SU-DHL-6 (cell line): Measurements from ENCODE around the gene COL20A1.

Experiments
- EZH2phosphoT487 ChIP-seq: fragments of 200-600 bp; sonication (generic), shearing (Covaris generic); conservative IDR thresholded peaks from 2 replicates; pipeline ENCODE4 v1.6.1; 2018; ENCODE audit warnings: mild to moderate bottlenecking, antibody characterized with exemption, low read length, moderate library complexity, mixed read lengths
- TF ChIP-seq, protein P1 (sequence below): fragments of 200-600 bp; sonication (generic); IDR thresholded peaks from one replicate; pipeline ENCODE4 v1.5.1; 2017; ENCODE audit warnings: antibody characterized with exemption, mild to moderate bottlenecking, low read length, moderate library complexity; ENCODE audit not compliant: insufficient read depth, poor library complexity, severe bottlenecking

DNA sequence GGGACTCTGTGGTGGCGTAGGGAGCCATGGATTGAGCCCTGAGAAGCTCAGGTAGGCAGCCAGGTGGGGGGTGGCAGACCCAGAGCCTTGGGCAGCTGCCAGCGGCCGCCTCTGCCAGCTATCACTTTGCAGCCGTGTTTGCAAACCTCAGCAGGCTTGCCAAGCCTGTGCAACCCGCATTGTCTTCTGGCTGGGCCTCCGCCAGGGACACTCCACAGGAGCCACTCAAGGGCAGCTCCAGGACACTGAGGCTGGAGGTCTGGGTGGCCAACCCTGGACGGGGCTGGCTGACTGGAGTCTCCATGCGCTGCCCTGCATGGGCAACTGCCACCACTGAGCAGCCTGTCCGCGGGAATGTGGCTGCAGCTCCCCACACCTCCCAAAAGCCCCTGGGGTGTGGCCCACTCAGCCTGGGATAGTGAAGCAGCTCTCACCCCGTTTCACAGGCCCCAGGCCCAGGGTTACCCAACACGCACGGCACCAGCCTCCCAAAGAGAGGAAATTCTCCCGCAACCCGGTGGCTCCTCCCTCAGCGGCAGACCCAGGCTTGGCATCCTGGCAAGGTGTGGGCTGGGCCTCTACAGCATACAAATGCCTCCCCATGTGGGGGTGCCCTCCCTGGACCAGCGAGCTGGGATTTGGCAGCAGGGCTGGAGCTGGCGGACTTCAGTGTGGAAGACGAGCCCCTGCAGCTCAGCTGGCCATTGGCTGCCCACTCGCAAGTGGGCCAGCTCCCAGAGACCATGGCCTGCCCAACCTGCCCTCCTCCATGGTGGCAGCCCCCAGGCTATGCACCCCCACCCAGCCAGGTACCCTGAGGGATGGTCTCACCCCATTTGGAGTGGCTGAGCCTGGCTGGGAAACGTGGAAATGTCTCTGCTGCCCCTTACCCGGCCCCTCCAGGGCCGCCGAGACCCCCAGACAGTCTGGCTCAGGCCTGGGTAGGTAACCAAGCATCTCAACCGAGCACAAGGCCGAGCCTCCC lies 65.2 kb downstream of the COL20A1 start:
- no peak for TF ChIP-seq EZH2phosphoT487
- TF ChIP-seq, protein P1, sequence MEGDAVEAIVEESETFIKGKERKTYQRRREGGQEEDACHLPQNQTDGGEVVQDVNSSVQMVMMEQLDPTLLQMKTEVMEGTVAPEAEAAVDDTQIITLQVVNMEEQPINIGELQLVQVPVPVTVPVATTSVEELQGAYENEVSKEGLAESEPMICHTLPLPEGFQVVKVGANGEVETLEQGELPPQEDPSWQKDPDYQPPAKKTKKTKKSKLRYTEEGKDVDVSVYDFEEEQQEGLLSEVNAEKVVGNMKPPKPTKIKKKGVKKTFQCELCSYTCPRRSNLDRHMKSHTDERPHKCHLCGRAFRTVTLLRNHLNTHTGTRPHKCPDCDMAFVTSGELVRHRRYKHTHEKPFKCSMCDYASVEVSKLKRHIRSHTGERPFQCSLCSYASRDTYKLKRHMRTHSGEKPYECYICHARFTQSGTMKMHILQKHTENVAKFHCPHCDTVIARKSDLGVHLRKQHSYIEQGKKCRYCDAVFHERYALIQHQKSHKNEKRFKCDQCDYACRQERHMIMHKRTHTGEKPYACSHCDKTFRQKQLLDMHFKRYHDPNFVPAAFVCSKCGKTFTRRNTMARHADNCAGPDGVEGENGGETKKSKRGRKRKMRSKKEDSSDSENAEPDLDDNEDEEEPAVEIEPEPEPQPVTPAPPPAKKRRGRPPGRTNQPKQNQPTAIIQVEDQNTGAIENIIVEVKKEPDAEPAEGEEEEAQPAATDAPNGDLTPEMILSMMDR, result no peak
